Stimulated activated CD8-positive, alpha-beta memory T cell treated with anti-CD3 and anti-CD28 coated beads, Interleukin-4, amount 100 ng/mL, for 1 hour (primary cell): Measurements from ENCODE around the gene SORCS1.

ENCODE experiments used
- DNase-seq, 2 donors: peaks; one replicate each; pipeline ENCODE4 v3.0.0-alpha.2; 2020; ENCODE audit warnings: low read depth in 2 of 2, low spot score in 1 of 2

The SORCS1 gene

DNA sequence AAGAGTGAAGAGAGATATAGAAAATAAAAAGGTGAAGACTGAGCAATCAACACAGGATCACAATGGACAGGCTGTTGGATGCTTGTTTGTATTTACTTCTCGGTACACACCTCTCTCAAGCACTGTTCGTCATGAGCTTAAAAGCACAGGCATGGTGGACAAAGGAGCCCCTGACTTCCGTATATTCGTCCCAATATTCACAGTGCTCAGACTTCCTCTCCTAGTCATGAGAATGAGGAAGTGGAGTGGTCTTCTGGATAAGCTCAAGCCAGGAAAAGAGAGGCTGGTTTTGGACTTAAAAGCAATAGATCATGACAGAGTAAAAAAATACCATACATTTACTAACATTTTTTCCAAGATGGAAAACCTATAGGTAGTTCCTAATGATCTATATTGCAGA, 172.5 kb downstream of the SORCS1 start:
- no peak for DNase-seq

DNA sequence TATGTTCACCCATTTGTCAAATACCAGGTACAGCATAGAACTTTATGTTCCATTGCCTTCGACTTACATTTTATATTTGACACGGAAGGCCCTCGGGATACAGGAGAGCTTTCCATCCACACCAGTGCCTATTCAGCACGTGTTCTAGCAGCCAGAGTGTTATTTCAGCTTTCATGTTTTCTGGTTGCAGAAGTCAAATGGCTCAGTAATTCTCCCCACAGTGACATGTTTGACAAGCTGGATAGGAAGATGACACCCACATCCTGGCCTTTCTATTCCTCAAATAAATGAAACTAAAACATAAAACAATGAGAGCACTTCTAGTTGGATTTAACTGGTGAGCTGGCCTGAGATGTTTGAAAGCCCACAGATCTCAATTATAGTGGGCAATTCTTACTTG, 173.4 kb downstream of the SORCS1 start:
- no peak for DNase-seq

DNA sequence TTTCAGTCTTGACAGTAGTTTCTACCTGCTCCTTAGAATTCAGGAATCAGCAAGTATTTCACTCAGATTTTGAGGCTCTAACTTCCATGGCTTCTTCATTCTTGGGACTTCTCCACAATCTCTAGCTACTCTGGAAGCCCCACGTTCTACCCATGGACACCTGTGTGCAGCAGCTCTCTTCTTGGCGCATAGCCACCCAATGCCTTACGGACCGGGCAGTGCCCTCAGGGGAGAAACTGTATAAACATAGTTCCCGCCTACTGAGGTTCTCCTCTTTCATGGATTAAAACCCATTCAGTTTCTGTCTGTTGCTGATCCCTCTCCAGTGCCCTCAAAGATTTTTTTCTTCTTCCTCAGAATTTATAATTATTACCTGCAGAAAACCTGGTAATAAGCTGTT, 177.1 kb downstream of the SORCS1 start:
- no peak for DNase-seq

DNA sequence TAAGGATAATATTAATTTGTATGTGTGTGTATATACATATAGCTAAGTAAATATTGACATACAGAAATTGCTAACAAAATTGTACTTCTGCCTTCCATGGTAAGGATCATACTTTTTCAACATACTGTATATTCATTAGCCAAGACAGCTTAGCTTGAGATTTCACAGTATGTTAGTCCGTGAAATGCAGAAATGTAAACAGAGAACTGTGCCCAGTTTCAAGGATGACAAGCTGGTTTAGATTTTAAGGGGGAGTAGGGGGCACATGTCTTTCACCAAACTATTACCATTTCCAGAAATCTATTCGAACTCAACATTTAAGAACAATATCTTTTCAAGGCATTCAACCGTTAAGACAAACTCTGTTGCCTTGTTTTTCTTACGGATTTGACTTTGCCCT, 182.2 kb downstream of the SORCS1 start:
- DNase-seq = no peak

DNA sequence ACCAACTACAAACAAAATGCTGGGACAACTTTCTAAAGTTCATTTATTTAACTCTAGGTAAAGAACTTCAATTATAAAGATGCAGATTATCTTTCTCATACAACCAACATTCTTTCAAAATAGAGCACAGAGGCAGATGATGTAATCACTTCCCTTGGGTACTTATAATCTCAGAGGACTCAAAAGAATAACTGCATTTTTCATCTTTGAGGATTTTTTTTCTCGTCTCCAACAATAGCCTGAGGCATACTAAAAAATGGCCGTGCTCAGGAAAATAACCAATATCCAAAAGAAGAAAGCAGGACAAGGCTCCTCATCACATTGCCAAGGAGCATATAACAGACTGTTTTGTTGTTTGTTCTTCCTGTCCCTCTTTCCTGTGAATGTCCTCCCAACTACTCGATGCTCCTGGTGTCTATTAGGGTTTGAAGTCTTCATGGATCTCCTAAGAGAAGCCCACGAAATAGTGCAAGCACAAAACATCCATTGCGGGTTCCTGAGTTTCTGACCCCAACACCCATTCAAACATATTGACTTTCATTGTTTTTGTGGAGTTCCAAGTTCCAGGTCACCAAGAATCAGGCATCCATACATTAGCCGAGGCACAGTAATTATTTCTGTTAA, 182.9 kb downstream of the SORCS1 start:
- DNase-seq = no peak

DNA sequence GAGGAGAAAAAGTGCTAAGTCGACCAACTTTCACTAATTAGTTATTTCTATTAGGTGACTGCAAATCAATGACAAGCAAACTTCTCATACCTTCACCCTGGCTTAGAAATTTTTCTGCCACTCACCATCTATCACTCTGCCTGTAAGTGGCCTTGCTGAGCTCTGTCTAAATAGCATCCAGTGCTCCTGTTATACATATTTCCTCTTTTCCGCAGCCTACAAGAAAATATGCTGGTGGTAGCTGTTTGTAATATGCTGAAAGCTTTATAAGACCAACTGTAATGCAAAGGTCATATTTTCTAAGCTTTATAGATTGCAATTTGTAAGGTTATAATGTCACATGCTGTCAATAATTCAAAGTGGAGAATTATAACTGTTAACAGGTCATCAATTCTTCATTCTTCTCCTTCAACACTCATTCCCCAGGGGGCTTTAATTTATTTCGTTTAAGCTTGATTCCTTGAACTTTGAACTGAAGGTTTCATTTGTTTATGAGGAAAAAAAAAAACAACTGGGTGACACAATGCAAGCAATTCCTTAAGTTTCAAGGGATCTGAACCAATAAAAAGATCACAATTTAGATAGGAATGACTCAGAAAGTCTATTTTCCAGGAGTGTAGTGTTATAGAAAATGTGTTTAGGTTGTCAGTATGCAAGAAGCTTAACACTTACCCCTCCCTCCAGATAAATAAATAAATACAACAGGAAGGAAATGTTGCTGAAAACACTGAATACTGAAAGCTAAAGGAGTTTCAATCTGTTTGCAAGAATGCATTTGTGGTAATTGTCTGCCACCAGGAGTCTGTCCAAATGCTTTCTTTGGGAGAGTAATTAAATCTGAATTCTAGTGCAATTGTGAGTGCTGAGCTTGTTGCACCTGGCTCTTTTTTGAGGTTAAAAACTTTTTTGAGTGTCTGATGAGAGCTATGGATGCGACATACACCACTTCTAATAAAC, 183.7 kb downstream of the SORCS1 start:
- DNase-seq = no peak

DNA sequence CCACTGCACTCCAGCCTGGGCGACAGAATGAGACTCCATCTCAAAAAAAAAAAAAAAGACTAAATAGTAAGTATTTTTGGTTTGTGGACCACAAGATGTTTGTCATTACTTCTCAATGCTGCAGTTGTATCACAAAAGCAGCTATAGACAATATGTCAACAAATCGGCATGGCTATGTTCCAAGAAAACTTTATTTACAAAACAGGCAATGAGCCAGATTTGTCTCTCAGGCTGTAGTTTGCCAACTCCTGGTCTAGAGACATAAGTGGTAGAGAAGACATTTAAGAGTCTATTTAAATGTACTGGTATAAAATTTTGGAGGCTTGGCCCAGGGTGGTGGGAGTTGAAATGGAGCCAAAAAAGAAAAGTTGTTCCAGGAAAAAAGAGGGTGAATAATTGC, 185.8 kb downstream of the SORCS1 start:
- no peak for DNase-seq

DNA sequence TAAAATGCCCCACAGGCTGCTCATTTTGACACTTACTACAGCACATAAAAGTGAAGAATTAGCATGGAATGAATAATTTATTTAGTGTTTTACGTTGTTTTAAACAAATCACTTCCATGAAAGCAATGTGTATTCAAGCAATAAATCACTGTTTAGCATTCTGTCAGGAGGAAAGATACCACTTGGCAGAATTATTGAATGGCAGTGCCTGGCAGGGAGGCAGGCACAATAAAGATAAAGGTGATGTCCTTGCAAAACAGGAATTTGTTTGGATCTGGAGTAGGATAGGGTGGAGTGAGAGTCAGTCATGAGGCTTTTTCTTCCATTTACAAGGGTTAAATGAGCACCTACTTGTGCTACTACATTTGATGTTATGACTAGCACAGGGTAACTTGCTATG, 190.8 kb downstream of the SORCS1 start:
- no peak for DNase-seq

DNA sequence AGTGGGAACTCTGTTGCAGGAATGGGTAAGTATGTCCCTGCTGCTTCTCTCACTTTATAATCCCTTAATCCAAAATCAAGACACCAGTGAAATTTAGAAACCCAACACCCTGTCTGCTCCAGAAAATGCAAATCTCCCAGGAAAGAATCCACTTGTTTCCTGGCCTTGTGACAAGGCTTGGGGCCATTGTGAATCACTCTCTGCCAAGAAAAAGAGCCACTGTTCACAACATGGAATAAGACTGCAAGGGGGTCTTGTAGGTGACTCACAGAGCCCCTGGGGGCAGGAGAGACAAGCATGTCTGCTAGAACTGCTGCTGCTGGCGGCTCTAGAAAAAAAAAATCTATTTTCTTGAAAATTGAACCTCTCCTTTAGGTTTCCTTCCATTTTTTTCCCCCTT, 191.2 kb downstream of the SORCS1 start:
- DNase-seq = no peak

DNA sequence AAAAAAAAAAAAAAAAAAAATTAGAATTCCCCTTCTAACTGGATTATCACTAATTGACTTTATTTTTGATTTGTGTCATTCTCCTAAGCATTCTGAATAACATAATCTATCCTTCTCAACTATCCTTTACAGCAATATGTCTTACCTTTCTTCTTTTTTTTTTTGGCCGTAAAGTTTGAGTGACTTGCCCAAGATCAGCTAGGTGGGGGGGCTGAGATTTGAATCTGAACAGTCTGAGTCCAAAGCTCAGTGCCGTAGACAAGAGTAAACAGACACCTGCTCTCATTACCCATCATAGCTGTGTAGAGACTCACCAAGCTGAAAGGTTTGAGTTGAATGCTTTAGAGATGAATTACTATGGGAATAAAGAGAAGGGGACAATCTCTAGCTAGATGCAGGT, 192.1 kb downstream of the SORCS1 start:
- DNase-seq = no peak

DNA sequence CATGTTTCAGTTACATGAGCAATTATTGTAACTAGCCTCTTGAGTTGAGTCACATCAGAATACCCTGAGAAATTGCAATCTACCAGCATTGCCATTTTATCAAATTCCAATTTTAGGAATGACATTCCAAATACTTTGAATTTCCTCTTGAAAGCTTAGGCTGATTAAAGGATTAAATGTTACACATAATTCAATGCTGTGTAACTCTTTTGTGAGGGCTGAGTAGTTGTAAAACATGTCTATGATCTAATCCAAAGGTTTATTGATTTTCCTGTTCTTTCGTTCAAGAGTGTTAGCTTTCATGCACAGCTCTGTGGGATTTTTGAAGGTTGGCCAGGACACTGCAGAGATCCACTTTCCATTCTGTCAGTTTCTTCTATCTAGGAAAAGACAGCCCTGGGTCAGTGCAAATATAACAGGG, 193.1 kb downstream of the SORCS1 start:
- no peak for DNase-seq

DNA sequence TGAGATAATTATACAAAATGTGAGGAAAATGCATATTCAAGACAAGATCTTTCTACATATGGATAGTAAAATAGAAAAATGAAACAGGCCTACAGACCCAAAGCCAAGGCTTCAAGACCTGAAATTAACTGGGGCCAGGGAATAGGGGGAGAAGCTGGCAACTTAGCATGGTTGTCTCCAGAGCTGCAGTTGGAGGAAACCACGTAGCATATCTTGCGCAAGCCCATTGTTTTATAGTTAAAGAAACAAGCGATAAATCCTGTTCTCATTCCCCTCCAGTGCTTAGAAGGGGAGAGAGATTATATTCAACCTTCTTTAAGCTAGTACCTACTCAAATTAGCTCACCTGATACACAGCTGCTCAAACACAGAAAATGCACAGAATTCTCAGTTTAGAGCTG, 197.1 kb downstream of the SORCS1 start:
- DNase-seq = no peak

DNA sequence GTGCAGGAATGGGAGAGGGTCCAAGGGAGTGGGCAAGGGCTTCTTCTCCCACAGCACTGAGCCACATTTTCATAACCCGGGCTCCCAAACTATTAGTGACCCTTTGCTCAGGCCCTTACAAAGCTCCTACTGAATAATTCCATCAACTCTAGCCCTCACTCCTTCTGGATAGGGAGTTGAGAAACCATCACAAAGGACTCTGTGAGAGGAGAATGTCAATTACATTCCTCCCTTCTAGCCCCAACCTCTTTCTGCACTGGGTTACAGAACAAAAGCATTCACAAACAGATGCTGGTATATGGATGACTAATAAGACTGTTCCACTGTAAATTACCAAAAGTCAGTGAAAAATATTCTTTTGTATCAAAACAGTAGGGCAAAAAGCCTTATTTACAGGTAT, 203.7 kb downstream of the SORCS1 start:
- DNase-seq = no peak

DNA sequence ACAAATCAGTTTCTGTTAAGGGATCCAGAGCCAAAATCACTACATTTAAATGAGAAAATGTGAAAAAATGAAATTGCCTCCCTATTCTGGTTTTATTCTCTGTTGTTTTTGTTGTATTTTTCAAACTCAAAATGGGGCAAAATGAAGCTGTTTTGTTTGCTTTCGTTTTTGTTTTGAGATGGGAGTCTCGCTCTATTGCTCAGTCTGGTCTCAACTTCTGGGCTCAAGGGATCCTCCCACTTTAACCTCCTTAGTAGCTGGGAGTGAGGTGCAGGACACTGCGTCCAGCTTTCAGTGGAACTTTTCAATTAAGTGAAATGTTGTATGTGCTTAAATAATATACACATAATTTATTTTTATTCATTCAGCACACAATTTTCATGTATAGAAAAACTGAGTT, 205.0 kb downstream of the SORCS1 start:
- DNase-seq = no peak

DNA sequence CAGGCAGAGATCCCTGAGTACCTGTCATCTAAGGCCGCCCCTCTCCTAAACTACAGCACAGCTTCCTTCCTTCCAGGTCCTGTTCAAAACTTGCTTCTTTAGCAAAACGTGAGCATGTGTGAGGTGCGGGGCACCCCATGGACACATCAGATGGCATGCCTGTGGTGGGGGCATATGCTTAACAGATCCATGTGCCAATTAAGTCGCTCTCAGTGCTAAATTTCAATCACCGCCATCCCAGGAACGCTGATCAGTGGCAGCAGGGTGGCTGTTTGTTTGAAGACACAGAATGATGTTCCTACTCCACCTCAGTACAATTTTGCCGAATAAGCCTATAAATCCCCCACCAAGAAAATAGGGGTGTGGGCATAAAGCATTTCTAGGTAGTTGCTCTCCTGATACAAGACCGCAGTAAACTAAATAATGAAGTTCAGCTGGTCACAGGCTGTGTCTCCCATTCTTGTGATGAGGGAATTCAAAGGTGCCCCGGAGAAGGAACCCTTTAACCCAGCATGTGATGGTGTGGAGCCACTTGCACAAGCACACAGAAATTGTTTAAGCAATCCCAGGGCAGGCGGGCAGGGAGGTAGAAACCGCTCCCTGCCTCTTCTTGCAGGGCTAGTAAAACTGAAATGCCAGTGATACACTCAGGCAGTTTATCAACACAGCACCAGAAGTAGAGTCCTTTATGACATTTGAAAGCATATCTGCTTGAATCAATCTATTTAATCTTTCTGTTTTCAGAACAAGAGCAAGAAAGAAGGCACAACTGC, 205.7 kb downstream of the SORCS1 start:
- DNase-seq = no peak

DNA sequence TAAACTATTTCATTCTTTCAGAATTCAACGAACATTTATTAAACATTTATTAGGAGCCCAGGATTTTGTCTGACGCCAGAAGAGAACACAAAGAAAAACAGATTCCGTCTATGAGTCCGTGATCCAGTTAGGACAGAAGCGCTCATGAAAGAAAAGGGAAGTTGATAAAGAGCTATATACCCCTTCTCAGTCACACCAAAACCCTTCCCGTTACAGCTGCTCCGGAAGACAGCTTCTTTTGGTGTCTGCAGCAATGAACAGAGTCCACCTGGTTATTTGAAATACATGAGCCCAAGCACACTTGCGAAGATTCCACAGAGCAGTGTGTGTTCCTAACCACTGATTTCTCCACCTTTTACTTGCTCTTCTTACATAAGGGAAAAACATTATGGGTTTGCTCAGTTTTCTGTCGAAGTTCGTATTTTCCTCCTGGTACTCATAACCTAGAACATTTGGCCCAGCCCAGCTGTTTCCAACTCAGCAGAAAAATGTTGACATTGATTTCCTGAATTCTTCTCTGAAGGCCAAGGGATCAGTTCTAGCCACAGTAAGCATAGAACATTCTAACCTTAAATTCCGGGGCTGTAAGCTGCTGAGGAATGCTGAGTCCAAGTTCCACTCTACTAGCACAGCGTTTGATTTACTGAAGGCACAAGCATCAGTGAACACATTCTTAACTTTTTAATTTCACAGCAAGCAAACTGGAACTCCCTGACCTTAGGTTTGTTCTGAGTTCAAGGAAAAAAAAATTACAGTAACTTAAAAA, 206.5 kb downstream of the SORCS1 start:
- no peak for DNase-seq

DNA sequence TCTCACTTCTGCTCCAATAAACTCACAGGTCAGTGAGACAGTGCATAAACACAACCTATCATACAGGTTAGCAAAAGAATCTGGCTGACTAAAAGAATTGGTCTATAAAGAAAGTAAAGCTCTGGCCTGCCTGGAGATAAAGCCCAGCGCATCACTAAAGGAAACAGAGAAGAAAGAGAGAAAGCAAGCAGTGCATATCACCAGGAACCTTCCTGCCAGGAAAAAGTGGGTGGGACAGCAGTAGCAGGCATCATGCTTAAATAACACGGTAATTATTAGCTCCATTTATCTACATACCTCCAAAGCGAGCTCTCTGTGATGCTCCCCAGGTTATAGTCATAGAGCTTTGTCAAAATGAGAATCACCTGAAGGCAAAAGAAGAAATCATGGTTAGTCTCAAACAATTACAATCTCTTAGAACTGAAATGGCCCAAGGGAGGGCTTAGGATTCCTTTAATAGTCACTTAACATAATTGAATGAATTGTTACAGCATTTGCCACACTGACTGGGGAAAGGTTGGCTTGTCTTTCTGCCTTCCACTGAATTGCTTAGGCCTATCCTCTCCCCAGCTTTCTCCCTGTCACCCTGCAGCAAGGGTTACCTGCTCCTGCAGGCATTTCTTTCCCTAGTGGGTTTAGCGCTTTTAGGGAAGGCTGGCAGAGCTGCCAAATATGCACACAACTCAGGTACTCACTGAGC, 208.1 kb downstream of the SORCS1 start:
- no peak for DNase-seq

DNA sequence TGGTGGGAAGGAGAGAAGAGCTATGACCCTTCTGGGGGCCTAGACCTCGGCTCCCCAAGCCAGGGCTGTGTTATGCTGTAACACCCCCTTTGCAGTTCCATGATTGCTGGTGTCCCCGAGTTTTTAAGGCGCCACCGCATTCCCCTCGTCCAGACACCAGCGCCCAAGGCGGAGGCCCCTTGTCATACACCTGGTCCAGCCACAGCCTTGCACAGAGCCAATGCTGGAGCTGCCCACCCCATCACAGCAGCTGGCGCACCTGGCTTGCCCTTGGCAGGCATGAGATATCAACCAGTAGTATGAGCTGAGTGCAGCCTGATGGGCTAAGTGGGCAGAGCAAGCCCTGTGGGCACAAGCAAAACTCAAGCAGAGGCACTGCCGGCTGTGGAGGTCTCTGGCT, 209.4 kb downstream of the SORCS1 start:
- DNase-seq = no peak

DNA sequence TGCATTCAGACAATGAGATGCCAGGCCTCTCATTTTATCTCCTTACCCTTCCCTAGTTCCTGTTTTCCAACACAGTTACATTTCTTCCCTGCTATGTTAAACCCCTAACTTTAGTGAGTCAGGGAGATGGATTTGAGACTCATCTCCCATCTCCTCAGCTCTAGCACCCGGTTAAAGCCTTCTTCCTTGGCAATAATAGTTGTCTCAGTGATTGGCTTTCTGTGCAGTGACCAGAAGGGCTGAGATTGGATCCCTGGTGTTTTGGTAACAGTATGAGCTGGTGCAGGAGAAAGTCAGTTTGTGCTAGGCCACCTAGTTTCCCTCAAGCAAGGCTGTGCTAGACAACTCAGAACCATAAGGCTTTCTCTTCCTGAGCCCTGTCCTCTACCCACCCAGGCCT, 212.5 kb downstream of the SORCS1 start:
- DNase-seq = no peak

DNA sequence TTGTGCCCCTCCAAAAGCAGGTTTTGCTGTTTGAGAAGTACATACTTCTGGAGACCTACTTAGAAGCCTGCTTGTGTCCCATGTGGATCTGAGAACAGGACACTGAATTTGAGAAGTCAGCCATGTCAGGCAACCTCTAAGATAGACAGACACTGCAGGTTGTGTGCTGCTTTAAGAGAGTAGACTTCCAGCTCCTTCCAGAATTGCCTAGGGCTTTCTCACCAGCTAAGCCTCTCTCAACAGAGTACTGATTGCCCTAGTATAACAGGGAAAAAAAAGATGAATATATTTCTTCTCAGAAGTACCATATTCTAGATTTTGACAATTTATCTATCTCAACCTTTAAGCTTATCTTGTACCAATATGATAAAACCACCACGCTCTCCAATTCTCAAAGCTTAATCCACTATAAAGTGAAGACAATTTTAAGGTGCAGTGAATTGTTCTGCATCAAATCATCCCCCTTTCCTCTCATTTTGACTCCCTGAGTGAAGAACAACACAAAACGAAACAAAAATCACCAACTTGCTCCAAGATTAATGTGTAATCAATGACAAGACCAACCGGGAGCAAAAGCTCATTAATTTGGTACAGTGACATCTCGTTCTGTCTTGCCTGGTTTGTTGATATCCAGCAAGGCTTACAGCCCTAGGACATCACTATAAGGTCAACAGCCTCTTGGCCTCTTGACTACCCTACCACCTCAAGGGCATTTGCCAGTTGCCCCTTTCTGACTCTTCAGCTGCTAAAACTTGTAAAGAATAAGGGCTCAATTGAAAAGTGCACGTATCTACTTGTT, 214.6 kb downstream of the SORCS1 start:
- DNase-seq = no peak
